ENCODE measurements around the gene TUBE1. TPM values are rescaled to one million over a fixed set of nuclear protein-coding genes. Genes with fewer than 3 reads are reported as not detected.

TUBE1 gene
- total and polyA plus RNA-seq, 2 donors (not counting 1 experiment from before 2014, with no cell fraction given) = 10.8 to 48.6 TPM

DNA sequence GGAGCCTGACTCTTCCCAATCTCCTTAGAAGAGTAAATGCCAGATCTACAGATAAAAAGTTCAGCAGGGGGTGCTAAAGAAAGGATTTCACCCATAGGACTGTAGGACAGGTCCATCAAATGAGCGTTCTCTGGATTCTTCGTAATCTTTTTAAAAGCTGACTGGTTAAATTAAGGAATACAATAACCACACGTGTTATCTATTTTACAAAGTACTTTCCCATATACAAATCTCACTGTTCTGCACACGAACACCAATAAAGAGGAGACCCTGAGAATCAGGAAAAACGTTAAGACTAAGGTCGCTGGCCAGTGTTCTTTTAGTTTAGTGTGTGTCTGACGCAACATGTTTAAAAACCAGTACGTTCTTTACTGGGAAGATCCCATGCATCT, 542 bp downstream of the TUBE1 start:
- TF ChIP-seq EZH2 (IDR thresholded peaks at IDR 0.05; ENCODE audit: low read length, missing control alignments) = no peak
- peak in 1 of 2 donors; percentile 43 for TF ChIP-seq CTCF (conservative IDR thresholded peaks at IDR 0.05 in 1 of 2, IDR thresholded peaks at IDR 0.05 in 1 of 2; ENCODE audit: low read depth in 1 of 2, low read length in 2 of 2)
- peak overlapping the region; percentile 71 to 99 (median 77) for H3K4me3 ChIP-seq (replicated peaks in 1 of 4; ENCODE audit: control extremely low read depth in 1 of 4, insufficient read depth in 1 of 4, low read depth in 3 of 4, low read length in 4 of 4)
- no peaks in the 10 kb centered on the region for H3K9me3 ChIP-seq (ENCODE audit: control insufficient read depth, insufficient read depth, low read depth, low read length)
- no peaks in the 10 kb centered on the region for H3K79me2 ChIP-seq (ENCODE audit: control insufficient read depth, insufficient read depth, low read length)
- H3K36me3 ChIP-seq (ENCODE audit: control insufficient read depth, insufficient read depth, low read length) = no peaks in the 10 kb centered on the region
- peak overlapping the region; percentile 72 for H3K9ac ChIP-seq (ENCODE audit: insufficient read depth, low read length)
- H3K4me2 ChIP-seq (ENCODE audit: extremely low read depth, insufficient read depth, low read length) = peak overlapping the region; percentile 80
- H2AFZ ChIP-seq (ENCODE audit: low read length) = peak overlapping the region; percentile 86
- H3K27me3 ChIP-seq (ENCODE audit: control insufficient read depth, insufficient read depth, low read length) = no peaks in the 10 kb centered on the region
- H3K4me1 ChIP-seq (ENCODE audit: control insufficient read depth, extremely low read depth, insufficient read depth, low read length) = no peaks in the 10 kb centered on the region
- H4K20me1 ChIP-seq (ENCODE audit: control insufficient read depth, extremely low read depth, insufficient read depth, low read length) = no peaks in the 10 kb centered on the region
- peak; percentile 56 to 68 for DNase-seq (ENCODE audit: low read depth in 2 of 2)
- H3K27ac ChIP-seq (ENCODE audit: insufficient read depth, low read length) = peak overlapping the region; percentile 82

DNA sequence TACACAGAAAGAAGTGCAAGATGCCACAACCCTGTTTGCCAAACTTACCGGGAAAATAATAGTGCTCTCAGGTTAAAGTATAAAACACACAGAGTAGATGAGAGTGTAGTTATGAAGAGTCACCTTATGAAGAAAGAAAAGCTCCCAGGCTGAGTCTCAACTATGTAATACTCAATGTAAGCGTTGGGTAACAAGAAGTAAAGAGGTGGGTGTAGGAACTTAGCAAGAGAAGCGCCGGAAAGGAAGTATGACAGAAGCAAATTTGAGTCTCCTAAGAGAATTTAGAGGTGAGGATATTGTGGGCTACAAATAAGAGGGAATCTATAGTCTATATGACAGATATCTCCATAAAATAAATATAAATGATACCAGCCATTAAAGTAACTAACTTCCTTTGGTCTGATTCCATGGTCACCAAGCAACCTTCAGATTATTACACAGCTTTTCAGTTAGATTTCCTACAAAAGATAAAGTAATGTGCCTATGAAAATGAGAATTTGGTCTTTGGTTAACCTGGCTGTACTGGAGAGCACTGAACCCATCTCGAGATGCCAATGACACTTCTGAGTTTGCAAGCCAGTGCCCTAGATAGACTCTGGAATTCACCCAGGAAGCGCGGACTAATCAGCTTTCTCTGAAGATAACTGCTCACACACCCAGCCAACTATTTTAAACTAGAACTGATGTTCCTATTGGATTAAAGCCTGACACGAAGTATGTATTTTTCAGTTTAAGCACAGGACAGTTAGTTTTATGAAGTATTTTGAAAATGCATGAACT, 1.8 kb downstream of the TUBE1 start:
- no peak overlapping the region for H3K4me3 ChIP-seq (replicated peaks in 1 of 4; ENCODE audit: control extremely low read depth in 1 of 4, insufficient read depth in 1 of 4, low read depth in 3 of 4, low read length in 4 of 4)
- H4K20me1 ChIP-seq (ENCODE audit: control insufficient read depth, extremely low read depth, insufficient read depth, low read length) = no peaks in the 10 kb centered on the region
- H3K36me3 ChIP-seq (ENCODE audit: control insufficient read depth, insufficient read depth, low read length) = no peaks in the 10 kb centered on the region
- no peak overlapping the region for H3K9ac ChIP-seq (ENCODE audit: insufficient read depth, low read length)
- DNase-seq (ENCODE audit: low read depth in 2 of 2) = no peak
- H3K27ac ChIP-seq (ENCODE audit: insufficient read depth, low read length) = no peak overlapping the region
- TF ChIP-seq CTCF (conservative IDR thresholded peaks at IDR 0.05 in 1 of 2, IDR thresholded peaks at IDR 0.05 in 1 of 2; ENCODE audit: low read depth in 1 of 2, low read length in 2 of 2) (no peak), EZH2 (IDR thresholded peaks at IDR 0.05; ENCODE audit: low read length, missing control alignments) (no peak)
- no peaks in the 10 kb centered on the region for H3K4me1 ChIP-seq (ENCODE audit: control insufficient read depth, extremely low read depth, insufficient read depth, low read length)
- no peak overlapping the region for H2AFZ ChIP-seq (ENCODE audit: low read length)
- no peaks in the 10 kb centered on the region for H3K27me3 ChIP-seq (ENCODE audit: control insufficient read depth, insufficient read depth, low read length)
- H3K9me3 ChIP-seq (ENCODE audit: control insufficient read depth, insufficient read depth, low read depth, low read length) = no peaks in the 10 kb centered on the region
- H3K4me2 ChIP-seq (ENCODE audit: extremely low read depth, insufficient read depth, low read length) = no peak overlapping the region
- H3K79me2 ChIP-seq (ENCODE audit: control insufficient read depth, insufficient read depth, low read length) = no peaks in the 10 kb centered on the region

- DNase-seq (ENCODE audit: low read depth in 2 of 2) = no peak
- Histone ChIP-seq H3K79me2 (ENCODE audit: control insufficient read depth, insufficient read depth, low read length) (no peaks in the 10 kb centered on the region), H3K4me2 (ENCODE audit: extremely low read depth, insufficient read depth, low read length) (no peak overlapping the region), H3K36me3 (ENCODE audit: control insufficient read depth, insufficient read depth, low read length) (no peaks in the 10 kb centered on the region), H3K27me3 (ENCODE audit: control insufficient read depth, insufficient read depth, low read length) (no peaks in the 10 kb centered on the region), H3K27ac (ENCODE audit: insufficient read depth, low read length) (no peak overlapping the region), H2AFZ (ENCODE audit: low read length) (no peak overlapping the region), H3K9me3 (ENCODE audit: control insufficient read depth, insufficient read depth, low read depth, low read length) (no peaks in the 10 kb centered on the region), H3K4me3 (replicated peaks in 1 of 4; ENCODE audit: control extremely low read depth in 1 of 4, insufficient read depth in 1 of 4, low read depth in 3 of 4, low read length in 4 of 4) (no peak overlapping the region), H3K9ac (ENCODE audit: insufficient read depth, low read length) (no peak overlapping the region), H4K20me1 (ENCODE audit: control insufficient read depth, extremely low read depth, insufficient read depth, low read length) (no peaks in the 10 kb centered on the region), H3K4me1 (ENCODE audit: control insufficient read depth, extremely low read depth, insufficient read depth, low read length) (no peaks in the 10 kb centered on the region)
- TF ChIP-seq CTCF (conservative IDR thresholded peaks at IDR 0.05 in 1 of 2, IDR thresholded peaks at IDR 0.05 in 1 of 2; ENCODE audit: low read depth in 1 of 2, low read length in 2 of 2) = no peak
Measured at GRCh38 chr6:112081569-112081968, 5.7 kb downstream of the TUBE1 start.

Measured in fibroblast of lung (primary cell).